GM18951 (cell line): ENCODE measurements around the gene SLC24A3.

Experiments
- POLR2A ChIP-seq: IDR thresholded peaks from 4 replicates; pipeline ENCODE4 v1.6.1; 2011; ENCODE audit warnings: mild to moderate bottlenecking; ENCODE audit not compliant: insufficient read length, insufficient read depth; ENCODE audit errors: extremely low read depth
- in situ Hi-C: fragments of 300-500 bp; cut with MboI; formaldehyde crosslinking; loops from one replicate; pipeline ENCODE4 v1.12.0; 2022; ENCODE audit warnings: low sequenced_read_pairs, mixed read lengths, inconsistent platforms; ENCODE audit not compliant: unreplicated experiment

The SLC24A3 gene

DNA sequence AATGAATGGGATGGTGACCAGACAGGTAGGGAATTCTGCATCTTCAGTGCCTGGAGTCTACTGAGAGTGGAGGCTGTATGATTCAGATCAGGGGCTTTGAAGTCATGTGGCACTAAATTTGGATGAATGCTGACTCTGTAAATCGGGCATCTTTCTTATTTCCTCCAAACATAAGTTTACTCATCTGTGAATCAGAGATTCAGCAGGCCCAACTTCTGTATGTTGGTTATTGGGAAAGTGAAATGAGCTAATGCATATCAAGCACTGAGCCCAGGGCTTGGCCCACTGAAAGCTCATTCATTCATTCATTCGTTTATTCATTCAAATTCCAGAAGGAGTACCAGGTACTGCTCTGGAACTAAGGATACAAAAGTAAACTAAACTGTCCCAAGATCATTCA lies 353.3 kb downstream of the SLC24A3 start:
- no peak for TF ChIP-seq POLR2A
- in situ Hi-C loops, result no loop called here

DNA sequence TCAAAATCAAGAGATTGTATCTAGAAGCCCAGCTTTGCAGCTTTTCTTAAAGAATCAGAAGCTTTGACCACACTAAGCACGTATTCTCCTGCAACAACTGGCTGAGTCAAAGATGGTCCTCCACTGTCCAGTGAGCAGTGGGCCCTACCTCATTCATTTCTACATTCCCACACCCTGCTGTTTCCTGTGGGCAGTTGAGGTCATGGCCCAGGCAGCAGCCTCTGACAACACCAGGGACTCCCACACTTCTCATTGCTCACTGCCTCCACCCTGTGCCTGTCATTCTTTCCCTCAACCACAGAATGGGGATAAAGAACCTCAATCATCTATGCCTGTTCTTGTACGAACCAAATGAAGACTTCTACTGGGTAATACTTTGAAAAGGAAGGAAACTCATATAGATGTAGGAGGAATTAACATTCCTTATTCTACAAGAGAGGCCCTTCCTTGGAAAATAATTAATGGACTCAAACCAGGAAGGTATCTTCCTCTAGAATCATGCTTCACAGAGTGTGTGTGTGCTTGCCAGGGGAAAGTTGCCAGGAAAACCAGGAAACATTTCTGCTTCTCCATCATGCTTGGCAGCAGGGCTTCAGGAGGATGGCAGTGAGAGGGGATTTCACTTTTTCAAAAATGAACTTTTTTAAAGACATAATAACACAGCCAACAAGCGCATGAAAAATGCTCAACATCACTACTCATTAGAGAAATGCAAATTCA lies 353.9 kb downstream of the SLC24A3 start:
- TF ChIP-seq POLR2A, result no peak
- in situ Hi-C loops, result no loop called here

DNA sequence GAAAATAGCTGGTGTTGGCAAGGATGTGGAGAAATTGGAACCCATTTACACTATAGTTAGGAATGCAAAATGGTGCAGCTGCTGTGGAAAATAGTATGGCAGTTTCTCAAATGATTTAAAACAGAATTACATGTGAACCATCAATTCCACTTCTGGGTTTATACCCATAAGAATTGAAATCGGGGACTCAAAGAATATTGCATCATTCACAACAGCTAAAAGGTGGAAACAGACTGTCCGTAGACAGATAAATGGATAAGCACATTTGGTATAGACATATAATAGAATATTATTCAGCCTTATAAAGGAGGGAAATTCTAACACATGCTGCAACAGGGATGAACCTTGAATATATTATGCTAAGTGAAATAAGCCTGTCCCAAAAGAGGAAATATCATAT lies 355.7 kb downstream of the SLC24A3 start:
- in situ Hi-C loops, result no loop called here
- no peak for TF ChIP-seq POLR2A

DNA sequence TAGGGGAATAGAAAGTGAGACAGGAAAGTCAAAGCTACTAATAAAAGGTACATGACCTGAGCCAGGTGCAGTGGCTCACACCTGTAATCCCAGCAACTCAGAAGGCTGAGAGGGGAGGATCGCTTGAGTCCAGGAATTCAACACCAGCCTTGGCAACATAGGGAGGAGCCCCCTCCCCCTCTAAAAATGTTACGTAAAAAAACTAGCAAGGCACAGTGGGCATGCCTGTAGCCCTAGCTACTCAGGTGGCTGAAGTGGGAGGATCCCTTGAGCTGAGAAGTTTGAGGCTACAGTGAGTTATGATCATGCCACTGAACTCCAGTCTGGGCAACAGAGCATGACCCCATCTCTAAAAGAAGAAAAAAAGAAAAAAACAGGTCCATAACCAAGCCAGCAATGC lies 359.6 kb downstream of the SLC24A3 start:
- TF ChIP-seq POLR2A, result no peak
- in situ Hi-C loops, result no loop called here

DNA sequence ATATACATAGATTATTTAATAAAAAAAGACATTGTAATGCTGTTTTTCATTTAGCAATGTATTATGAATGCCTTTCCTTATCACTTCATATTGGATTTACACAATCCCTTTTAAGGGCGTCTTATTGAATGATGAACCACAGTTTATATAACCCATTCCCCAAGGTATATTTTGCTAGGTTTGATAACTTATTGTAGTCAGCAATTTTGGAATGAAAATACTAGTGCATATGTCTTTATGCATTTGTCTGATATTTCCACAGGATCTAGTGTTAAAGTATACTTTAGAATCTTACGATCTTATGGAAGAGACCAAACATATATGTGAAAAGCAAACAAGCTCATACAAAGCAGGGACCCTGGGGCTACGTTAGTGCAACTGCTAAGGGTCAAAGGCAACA lies 365.2 kb downstream of the SLC24A3 start:
- in situ Hi-C loops, result no loop called here
- no peak for TF ChIP-seq POLR2A

DNA sequence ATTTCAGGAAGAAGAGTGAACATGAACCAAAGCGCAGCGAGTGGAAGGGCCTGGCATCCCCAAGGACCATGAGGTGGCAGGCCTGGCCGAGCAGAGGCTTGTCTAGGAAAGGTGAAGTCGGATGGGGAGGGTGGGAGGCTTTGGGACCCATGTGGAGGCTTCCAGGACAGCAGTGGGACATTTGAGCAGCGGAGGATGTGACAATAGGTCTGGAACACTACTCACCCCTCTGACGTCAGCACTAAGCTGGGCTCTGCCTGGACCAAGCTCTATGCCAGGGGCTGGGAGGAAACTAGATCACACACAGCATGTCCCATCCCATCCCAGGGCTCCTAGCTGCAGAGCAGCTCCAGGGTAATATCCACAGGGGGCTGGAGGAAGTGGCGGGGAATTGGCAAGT lies 370.3 kb downstream of the SLC24A3 start:
- in situ Hi-C loops, result no loop called here
- TF ChIP-seq POLR2A, result no peak

DNA sequence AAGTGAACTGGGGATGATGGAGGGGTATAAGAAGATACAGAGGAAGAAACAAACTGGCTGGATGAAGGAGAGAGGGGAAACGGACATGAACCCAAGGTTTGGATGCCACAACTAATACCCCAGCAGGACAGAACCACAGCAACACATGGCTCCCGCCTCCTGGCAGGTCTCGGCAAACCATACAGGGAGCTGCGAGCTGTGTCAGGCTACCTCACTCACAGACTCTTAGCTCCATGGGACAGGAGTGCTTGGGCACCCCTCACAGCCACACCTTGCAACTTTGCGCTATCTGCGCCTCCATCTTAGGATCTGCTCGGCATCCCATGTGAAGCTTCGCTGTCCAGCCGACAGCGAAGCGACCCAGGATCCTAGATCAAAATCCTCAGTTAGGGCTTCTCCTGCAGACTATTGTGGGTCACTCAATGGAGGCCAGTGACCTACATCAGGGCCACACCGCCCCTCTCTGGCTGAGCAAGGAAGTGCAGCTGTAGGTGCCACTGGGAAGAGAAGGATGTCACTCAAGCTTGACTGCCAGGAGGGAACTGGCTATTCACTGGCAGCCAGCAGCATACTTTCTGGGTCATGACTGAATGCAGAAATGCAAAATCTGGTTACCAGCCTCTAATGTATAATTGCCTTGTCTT lies 371.2 kb downstream of the SLC24A3 start:
- in situ Hi-C loops, result no loop called here
- no peak for TF ChIP-seq POLR2A

DNA sequence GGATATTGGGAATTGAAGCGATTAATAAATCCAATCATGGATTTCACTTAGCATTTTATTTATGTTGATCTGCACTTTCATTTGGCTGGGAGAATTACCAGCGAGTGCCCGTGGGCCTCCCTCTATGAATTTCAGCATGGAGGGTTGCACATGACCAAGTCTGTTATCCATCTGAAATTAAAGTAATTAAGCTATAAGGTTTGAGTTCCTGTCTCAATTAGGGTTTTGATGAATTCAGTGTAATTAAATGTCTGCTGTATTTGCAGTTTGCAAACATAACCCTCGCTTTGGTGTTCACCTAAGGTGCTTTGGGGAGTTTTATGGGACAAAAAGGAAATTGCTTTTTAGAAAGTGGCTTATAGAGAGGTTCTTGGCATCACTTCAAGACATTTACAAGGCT lies 375.8 kb downstream of the SLC24A3 start:
- in situ Hi-C loops, result no loop called here
- no peak for TF ChIP-seq POLR2A

DNA sequence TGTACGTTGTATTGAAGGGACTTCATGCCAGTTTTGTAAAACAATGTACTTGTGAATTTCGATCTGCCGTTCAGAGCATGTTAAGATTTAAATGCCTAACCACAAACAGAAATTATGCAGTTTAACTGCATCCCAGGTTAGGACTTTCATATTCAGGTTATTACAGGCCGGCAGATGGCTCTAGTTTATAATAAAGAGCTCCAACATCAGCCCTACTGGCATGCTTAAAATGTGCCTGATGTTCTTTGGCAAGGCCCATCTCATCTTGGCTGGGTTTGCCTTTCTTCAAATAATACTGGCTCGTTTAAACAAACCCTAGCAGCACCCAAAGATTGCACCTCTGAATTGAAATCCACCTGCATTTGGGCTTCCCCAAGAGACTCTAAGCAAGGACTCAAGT lies 376.3 kb downstream of the SLC24A3 start:
- in situ Hi-C loops, result no loop called here

DNA sequence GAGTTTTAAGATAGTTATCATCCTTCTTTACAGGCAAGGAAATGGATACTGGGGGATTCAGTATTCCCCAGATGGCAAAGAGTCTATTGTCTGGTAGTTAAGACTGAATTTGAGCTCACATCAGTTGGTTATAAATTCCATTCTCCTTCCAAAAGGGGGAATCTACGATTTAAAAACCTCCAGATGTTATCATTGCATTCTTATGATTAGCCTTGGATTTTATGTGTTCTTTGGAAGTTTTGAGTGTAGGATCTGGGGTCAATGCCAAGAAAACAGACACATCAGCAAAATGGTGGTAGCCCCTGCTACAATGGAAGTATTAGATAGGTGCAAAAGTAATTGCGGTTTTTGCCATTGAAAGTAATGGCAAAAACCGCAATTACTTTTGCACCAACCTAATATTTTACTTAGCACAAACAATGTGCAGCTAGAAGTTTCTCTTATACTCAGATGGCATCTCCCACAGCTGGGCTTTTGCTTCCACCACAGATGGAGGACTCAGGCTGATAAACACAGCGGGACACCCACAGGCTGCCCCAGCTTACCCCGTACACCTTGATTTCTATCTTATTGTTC lies 377.4 kb downstream of the SLC24A3 start:
- in situ Hi-C loops, result no loop called here

More for the DNA sequence above, 376.3 kb downstream of the SLC24A3 start:
- TF ChIP-seq POLR2A, result no peak

DNA sequence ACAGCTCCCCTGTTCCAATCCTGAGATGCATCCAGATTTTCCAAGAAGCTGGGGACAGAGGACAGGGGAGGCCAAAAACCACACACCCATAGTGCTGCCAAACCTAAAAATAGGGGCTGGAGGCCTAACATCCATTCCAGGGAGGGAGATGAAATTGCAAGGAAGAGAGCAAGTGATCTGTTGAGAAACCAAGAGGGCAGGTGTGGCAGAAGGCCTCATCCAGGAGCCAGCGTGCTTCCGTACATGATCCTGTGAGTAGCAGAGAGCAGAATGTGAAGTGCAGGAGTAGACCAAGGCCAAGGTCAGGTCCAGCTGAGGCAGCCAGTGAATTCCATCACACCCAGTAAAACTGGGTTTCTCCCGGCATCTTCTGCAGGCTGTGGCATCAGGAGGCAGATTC lies 377.9 kb downstream of the SLC24A3 start:
- in situ Hi-C loops, result no loop called here
- no peak for TF ChIP-seq POLR2A

More for the DNA sequence above, 377.4 kb downstream of the SLC24A3 start:
- TF ChIP-seq POLR2A, result no peak

DNA sequence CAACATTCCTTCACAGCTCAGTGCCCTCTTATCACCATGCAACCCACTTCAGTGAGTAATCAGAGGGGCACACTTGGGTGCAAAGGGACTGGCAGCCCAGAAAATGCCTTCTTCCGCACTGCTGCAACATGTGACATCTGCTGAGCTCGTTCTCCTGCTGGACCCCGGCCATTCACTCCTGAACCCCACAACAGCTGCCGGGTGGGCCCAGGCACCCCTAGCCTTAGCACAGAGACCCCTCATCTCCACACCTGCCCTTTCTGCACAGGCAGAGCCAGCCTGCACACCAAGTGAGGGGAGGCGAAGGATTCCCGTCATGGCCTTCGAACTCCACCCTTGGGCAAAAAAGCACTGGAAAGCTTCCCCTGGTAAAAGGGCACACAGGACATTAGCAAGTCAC lies 381.3 kb downstream of the SLC24A3 start:
- in situ Hi-C loops, result no loop called here

DNA sequence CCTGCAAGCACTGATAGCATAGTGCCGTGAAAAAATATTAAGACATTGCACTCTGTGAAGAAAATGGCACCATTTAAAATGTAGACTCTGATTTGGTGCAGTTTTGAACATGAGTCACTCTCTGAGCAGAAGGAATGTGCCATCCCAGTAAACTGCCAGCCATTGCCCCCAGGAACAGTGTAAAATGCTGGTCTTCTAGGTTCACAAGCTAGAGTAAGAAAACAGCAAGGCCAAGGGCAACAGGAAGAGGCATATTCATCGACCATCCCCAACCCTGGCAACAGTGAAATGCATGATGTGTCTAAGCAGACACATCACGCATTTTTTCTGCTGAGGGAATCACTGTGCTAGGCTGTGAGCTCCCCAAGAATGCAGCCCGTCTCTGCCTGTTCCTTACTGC lies 382.5 kb downstream of the SLC24A3 start:
- no peak for TF ChIP-seq POLR2A
- in situ Hi-C loops, result no loop called here

More for the DNA sequence above, 381.3 kb downstream of the SLC24A3 start:
- TF ChIP-seq POLR2A, result no peak
